HG03342 (cell line): ENCODE measurements around the gene PC.
A peak's percentile ranks its signal among the peaks of the same experiment; 100 is the strongest.

Experiments used
- ATAC-seq: cut with Tn5 transposase; IDR thresholded peaks from one replicate; pipeline ENCODE4 v1.9.1; 2021; ENCODE audit warnings: mild to moderate bottlenecking, moderate library complexity; ENCODE audit not compliant: unreplicated experiment

Gene PC

GRCh38 chr11:66915046-66915832 lies 42.9 kb downstream of the PC start:
- ATAC-seq = no peak

- no peak for ATAC-seq
These were observed 43.7 kb downstream of the PC start for GRCh38 chr11:66914505-66914904.

GRCh38 chr11:66912911-66913310 lies 45.3 kb downstream of the PC start:
- no peak for ATAC-seq

GRCh38 chr11:66912361-66912760 lies 45.8 kb downstream of the PC start:
- no peak for ATAC-seq

- no peak for ATAC-seq
These were observed 47.5 kb downstream of the PC start for GRCh38 chr11:66910669-66911068.

GRCh38 chr11:66910016-66910415 lies 48.2 kb downstream of the PC start:
- ATAC-seq = no peak

GRCh38 chr11:66909181-66909580 lies 49.0 kb downstream of the PC start:
- no peak for ATAC-seq

GRCh38 chr11:66907751-66908630 lies 50.2 kb downstream of the PC start:
- ATAC-seq = no peak

GRCh38 chr11:66906061-66906733 lies 52.0 kb downstream of the PC start:
- ATAC-seq = no peak

- ATAC-seq = no peak
These were observed 52.6 kb downstream of the PC start for GRCh38 chr11:66905631-66906030.

- no peak for ATAC-seq
These were observed 53.1 kb downstream of the PC start for GRCh38 chr11:66904981-66905521.

- ATAC-seq = no peak
These were observed 53.6 kb downstream of the PC start for GRCh38 chr11:66904561-66904960.

GRCh38 chr11:66904055-66904454 lies 54.1 kb downstream of the PC start:
- ATAC-seq = no peak

- no peak for ATAC-seq
These were observed 55.6 kb downstream of the PC start for GRCh38 chr11:66902486-66903177.

- ATAC-seq = no peak
These were observed 56.2 kb downstream of the PC start for GRCh38 chr11:66901964-66902390.

- no peak for ATAC-seq
These were observed 64.0 kb downstream of the PC start for GRCh38 chr11:66894141-66894540.

GRCh38 chr11:66892911-66893310 lies 65.3 kb downstream of the PC start:
- no peak for ATAC-seq

- peak; percentile 89 for ATAC-seq
These were observed 66.1 kb downstream of the PC start for GRCh38 chr11:66891851-66892660.

- ATAC-seq = no peak
These were observed 68.2 kb downstream of the PC start for GRCh38 chr11:66889960-66890359.

GRCh38 chr11:66888282-66888681 lies 69.9 kb downstream of the PC start:
- ATAC-seq = no peak
